Neuronal stem cell (in vitro differentiated cells): ENCODE results near the gene SPECC1L.

Source experiments
- DNase-seq: peaks from one replicate; pipeline ENCODE4 v3.0.0-alpha.2; 2013; ENCODE audit warnings: low spot score
- H2AFZ ChIP-seq: one replicate; pipeline ENCODE4 v1.6.1; 2013; ENCODE audit warnings: mild to moderate bottlenecking, low read length, inconsistent platforms
- H2AK5ac ChIP-seq: 2 replicates; pipeline ENCODE4 v1.6.1; 2013; ENCODE audit warnings: low read depth, mild to moderate bottlenecking, inconsistent platforms, low read length, moderate library complexity, mixed read lengths
- H2BK120ac ChIP-seq: 2 replicates; pipeline ENCODE4 v1.6.1; 2013; ENCODE audit warnings: low read depth, mild to moderate bottlenecking, inconsistent platforms, low read length, moderate library complexity, mixed read lengths
- H2BK12ac ChIP-seq: one replicate; pipeline ENCODE4 v1.6.1; 2013; ENCODE audit warnings: low read length, inconsistent platforms
- H2BK15ac ChIP-seq: 2 replicates; pipeline ENCODE4 v1.6.1; 2013; ENCODE audit warnings: mild to moderate bottlenecking, low read length, inconsistent platforms, mixed read lengths
- H2BK5ac ChIP-seq: one replicate; pipeline ENCODE4 v1.6.1; 2013; ENCODE audit warnings: inconsistent platforms, mild to moderate bottlenecking, low read length, moderate library complexity
- H3K14ac ChIP-seq: one replicate; pipeline ENCODE4 v1.6.1; 2013; ENCODE audit warnings: low read length, inconsistent platforms
- H3K18ac ChIP-seq: 2 replicates; pipeline ENCODE4 v1.6.1; 2013; ENCODE audit warnings: low read length, inconsistent platforms
- H3K23ac ChIP-seq: 2 replicates; pipeline ENCODE4 v1.6.1; 2013; ENCODE audit warnings: low read depth, mild to moderate bottlenecking, mixed read lengths, low read length, inconsistent platforms; ENCODE audit not compliant: poor library complexity
- H3K27ac ChIP-seq: replicated peaks from 3 replicates; pipeline ENCODE4 v1.5.1; 2013; ENCODE audit warnings: low read length, inconsistent platforms
- H3K27me3 ChIP-seq, 3 experiments: 2 replicates each; pipeline ENCODE4 v1.6.1; 2013; ENCODE audit warnings: low read length in 3 of 3, mild to moderate bottlenecking in 2 of 3, inconsistent platforms in 1 of 3, low read depth in 1 of 3, mixed read lengths in 1 of 3, moderate library complexity in 1 of 3; ENCODE audit not compliant: control insufficient read depth in 3 of 3, insufficient read depth in 3 of 3
- H3K36me3 ChIP-seq, 2 donors: replicated peaks in 1 of 2; 2 replicates each; pipeline ENCODE4 v1.6.1; 2013; ENCODE audit warnings: low read length in 2 of 2; ENCODE audit not compliant: control insufficient read depth in 2 of 2, insufficient read depth in 2 of 2
- H3K4ac ChIP-seq: 2 replicates; pipeline ENCODE4 v1.6.1; 2013; ENCODE audit warnings: inconsistent platforms, mild to moderate bottlenecking, low read length, moderate library complexity
- H3K4me1 ChIP-seq, 2 donors: 1 replicate in 1 of 2; 2 replicates in 1 of 2; pipeline ENCODE4 v1.6.1; 2013; ENCODE audit warnings: low read length in 2 of 2, low read depth in 1 of 2; ENCODE audit not compliant: control insufficient read depth in 2 of 2, insufficient read depth in 1 of 2
- H3K4me2 ChIP-seq: one replicate; pipeline ENCODE4 v1.6.1; 2013; ENCODE audit warnings: mild to moderate bottlenecking, low read length, inconsistent platforms; ENCODE audit not compliant: insufficient read depth, poor library complexity, severe bottlenecking
- H3K4me3 ChIP-seq, 2 donors: 2 replicates each; pipeline ENCODE4 v1.5.1; 2013; ENCODE audit warnings: low read length in 2 of 2, mild to moderate bottlenecking in 2 of 2, inconsistent platforms in 1 of 2, moderate library complexity in 1 of 2
- H3K79me1 ChIP-seq: one replicate; pipeline ENCODE4 v1.6.1; 2013; ENCODE audit warnings: low read depth, mild to moderate bottlenecking, inconsistent platforms, low read length, moderate library complexity
- H3K9ac ChIP-seq: one replicate; pipeline ENCODE4 v1.6.1; 2013; ENCODE audit warnings: mild to moderate bottlenecking, low read depth, low read length, inconsistent platforms; ENCODE audit not compliant: poor library complexity
- H3K9me3 ChIP-seq, 2 donors: replicated peaks in 1 of 2; 2 replicates each; pipeline versions ENCODE3 to v1.6.1; 2013; ENCODE audit warnings: low read length in 2 of 2, mild to moderate bottlenecking in 2 of 2, inconsistent platforms in 1 of 2, low read depth in 1 of 2, mixed read lengths in 1 of 2, moderate library complexity in 1 of 2; ENCODE audit not compliant: control insufficient read depth in 2 of 2, insufficient read depth in 1 of 2
- H4K8ac ChIP-seq: one replicate; pipeline ENCODE4 v1.6.1; 2013; ENCODE audit warnings: low read depth, mild to moderate bottlenecking, inconsistent platforms, low read length, moderate library complexity
- H4K91ac ChIP-seq: one replicate; pipeline ENCODE4 v1.6.1; 2013; ENCODE audit warnings: low read length, low read depth, mild to moderate bottlenecking, inconsistent platforms; ENCODE audit not compliant: poor library complexity
- WGBS, 2 donors: extraction: QIAGEN DNeasy Blood & Tissue Kit; methylation state at CpG; one replicate each; pipeline ENCODE4 v1.1.7; 2013; ENCODE audit warnings: missing lambda C conversion rate in 2 of 2, mixed read lengths in 1 of 2; ENCODE audit not compliant: insufficient read length in 2 of 2, insufficient replicate concordance in 1 of 2; ENCODE audit errors: extremely low coverage in 2 of 2; 5-methylcytosine and 5-hydroxymethylcytosine counted together

SPECC1L gene

DNA sequence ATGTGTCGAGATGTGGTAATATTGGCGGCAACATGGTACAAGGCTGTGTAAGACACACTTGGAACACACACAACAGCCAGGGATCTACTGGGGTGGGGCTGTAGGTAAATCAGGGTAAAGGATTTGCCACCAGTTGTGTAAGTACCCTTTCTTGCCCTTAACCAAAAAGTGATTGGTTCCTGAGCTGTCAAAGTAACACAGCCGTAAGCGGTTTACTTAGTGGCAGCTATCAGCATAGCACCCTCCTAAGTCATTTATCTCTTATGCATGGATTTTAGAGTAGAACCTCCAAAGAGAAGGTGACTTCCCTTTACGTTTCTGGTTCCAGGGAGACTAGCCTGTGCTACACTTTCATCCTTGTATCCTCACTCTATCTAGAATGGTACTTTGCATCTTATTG, 57.2 kb downstream of the SPECC1L start:
- Histone ChIP-seq H2BK5ac (no peak overlapping the region), H3K18ac (no peak overlapping the region), H3K9ac (no peak overlapping the region), H3K4me1 (no peaks in the 10 kb centered on the region), H4K8ac (no peak overlapping the region), H3K27me3 (no peaks in the 10 kb centered on the region), H3K9me3 (no peaks in the 10 kb centered on the region), H2BK12ac (no peak overlapping the region), H2AFZ (no peak overlapping the region), H3K14ac (no peak overlapping the region), H3K36me3 (peaks cover 7 to 99% of the 10 kb centered on the region in 2 donors), H3K4ac (no peak overlapping the region), H4K91ac (no peak overlapping the region), H3K23ac (no peak overlapping the region), H3K27ac (no peak overlapping the region), H2BK15ac (no peak overlapping the region), H3K79me1 (no peaks in the 10 kb centered on the region), H3K4me2 (no peak overlapping the region), H3K4me3 (no peak overlapping the region), H2BK120ac (no peak overlapping the region), H2AK5ac (no peak overlapping the region)
- no CpG with 5 or more reads among the region's 5 CpGs for whole genome bisulfite sequencing, 2 donors
- no peak for DNase-seq

GRCh38 chr22:24329453-24329852, 58.8 kb downstream of the SPECC1L start:
- no peak overlapping the region for H2AK5ac ChIP-seq
- no peaks in the 10 kb centered on the region for H3K27me3 ChIP-seq
- no peak overlapping the region for H3K4ac ChIP-seq
- no peak overlapping the region for H4K8ac ChIP-seq
- no peak overlapping the region for H2BK5ac ChIP-seq
- H3K23ac ChIP-seq, result no peak overlapping the region
- no peak overlapping the region for H4K91ac ChIP-seq
- no peaks in the 10 kb centered on the region for H3K79me1 ChIP-seq
- no peaks in the 10 kb centered on the region for H3K4me1 ChIP-seq
- no peak overlapping the region for H3K4me3 ChIP-seq
- peaks cover 9 to 97% of the 10 kb centered on the region in 2 donors for H3K36me3 ChIP-seq
- no peak overlapping the region for H3K4me2 ChIP-seq
- no peak overlapping the region for H3K9ac ChIP-seq
- no peak overlapping the region for H3K14ac ChIP-seq
- no peak overlapping the region for H3K27ac ChIP-seq
- no peak overlapping the region for H2BK15ac ChIP-seq
- no peak for DNase-seq
- no peak overlapping the region for H3K18ac ChIP-seq
- H2BK12ac ChIP-seq, result no peak overlapping the region
- no peaks in the 10 kb centered on the region for H3K9me3 ChIP-seq
- WGBS, 2 donors, result no CpG with 5 or more reads among the region's 6 CpGs
- H2BK120ac ChIP-seq, result no peak overlapping the region
- H2AFZ ChIP-seq, result no peak overlapping the region

DNA sequence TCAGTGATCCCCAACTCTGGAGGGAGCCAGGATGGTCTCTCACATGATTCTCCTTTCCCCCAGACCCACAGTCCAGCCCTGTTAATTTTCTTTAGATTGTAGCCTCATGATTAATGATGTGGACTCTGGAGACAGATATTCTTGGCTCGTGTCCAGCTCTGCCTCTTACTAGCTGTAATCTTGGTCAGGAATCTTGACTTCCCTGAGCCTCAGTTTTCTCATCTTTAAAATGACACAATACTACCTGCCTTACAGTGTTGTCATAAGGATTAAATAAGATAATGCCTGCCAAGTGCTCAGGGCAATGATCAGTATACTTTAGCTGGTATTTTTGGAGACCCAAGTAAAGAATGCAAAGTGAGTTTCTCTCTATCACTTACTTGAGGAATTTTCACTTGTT, 60.0 kb downstream of the SPECC1L start:
- Histone ChIP-seq H3K4me3 (no peak overlapping the region), H2BK15ac (no peak overlapping the region), H4K8ac (no peak overlapping the region), H3K18ac (no peak overlapping the region), H3K9me3 (no peaks in the 10 kb centered on the region), H2AK5ac (no peak overlapping the region), H3K4ac (no peak overlapping the region), H3K79me1 (no peaks in the 10 kb centered on the region), H3K23ac (no peak overlapping the region), H2AFZ (no peak overlapping the region), H3K27ac (no peak overlapping the region), H2BK120ac (no peak overlapping the region), H3K36me3 (peaks cover 11 to 98% of the 10 kb centered on the region in 2 donors), H3K9ac (no peak overlapping the region), H2BK5ac (no peak overlapping the region), H4K91ac (no peak overlapping the region), H3K4me2 (no peak overlapping the region), H3K27me3 (no peaks in the 10 kb centered on the region), H2BK12ac (no peak overlapping the region), H3K14ac (no peak overlapping the region), H3K4me1 (no peaks in the 10 kb centered on the region)
- DNase-seq, result no peak
- no CpG with 5 or more reads among the region's 1 CpG for WGBS, 2 donors

GRCh38 chr22:24331468-24332440, 61.1 kb downstream of the SPECC1L start:
- Histone ChIP-seq H3K14ac (no peak overlapping the region), H4K91ac (no peak overlapping the region), H3K9ac (no peak overlapping the region), H4K8ac (no peak overlapping the region), H3K4me1 (no peaks in the 10 kb centered on the region), H2BK12ac (no peak overlapping the region), H2BK120ac (no peak overlapping the region), H3K4ac (no peak overlapping the region), H2BK5ac (no peak overlapping the region), H3K9me3 (no peaks in the 10 kb centered on the region), H3K18ac (no peak overlapping the region), H3K27ac (no peak overlapping the region), H2AFZ (no peak overlapping the region), H2AK5ac (no peak overlapping the region), H3K23ac (no peak overlapping the region), H3K4me2 (no peak overlapping the region), H3K36me3 (peaks cover 11 to 98% of the 10 kb centered on the region in 2 donors), H3K4me3 (no peak overlapping the region), H3K27me3 (no peaks in the 10 kb centered on the region), H3K79me1 (no peaks in the 10 kb centered on the region), H2BK15ac (no peak overlapping the region)
- no peak for DNase-seq
- WGBS, 2 donors, result no CpG with 5 or more reads among the region's 3 CpGs
